HG02943 (cell line): ENCODE results near the gene CAMKK1.

Source experiments
- ATAC-seq: cut with Tn5 transposase; IDR thresholded peaks from one replicate; pipeline ENCODE4 v1.9.1; 2021; ENCODE audit warnings: mild to moderate bottlenecking, low read depth, moderate library complexity; ENCODE audit not compliant: unreplicated experiment

Gene CAMKK1

DNA sequence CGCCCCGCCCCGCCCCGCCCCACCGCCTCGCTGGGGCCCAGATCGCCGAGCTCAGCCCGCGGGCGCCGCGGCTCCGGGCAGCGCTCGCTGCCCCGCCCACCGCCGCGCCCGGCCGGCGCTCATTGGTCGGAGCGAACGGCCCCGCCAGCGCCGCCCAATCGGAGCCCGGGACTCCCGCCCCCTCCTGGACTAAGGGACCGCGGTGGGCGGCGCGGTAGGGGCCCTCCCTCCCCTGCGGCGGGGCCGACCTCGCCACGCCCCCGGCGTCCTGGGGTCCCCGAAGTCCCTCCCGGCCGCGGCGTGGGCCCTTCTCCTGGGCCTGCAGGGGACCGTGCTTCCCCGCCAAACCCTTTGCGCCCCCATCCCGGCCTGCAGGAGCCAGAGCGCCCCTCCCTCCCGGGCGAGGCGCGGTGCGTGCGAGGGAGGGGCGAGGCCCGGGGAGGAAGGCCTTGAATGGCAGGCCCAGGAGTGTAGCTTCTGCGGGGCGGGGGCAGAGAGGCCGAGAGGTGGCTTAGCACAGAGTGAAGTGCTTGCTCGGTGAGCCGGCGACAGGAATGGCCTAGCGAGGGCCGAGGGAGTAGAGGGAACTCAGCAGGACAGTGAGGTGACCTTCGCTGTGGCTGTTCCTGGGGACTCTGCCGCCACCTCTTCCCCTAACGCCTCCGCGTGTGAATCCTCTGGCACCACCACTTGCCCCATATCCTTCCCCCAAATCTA is at the start of gene CAMKK1:
TSS of gene CAMKK1 (minus strand) at position 51 of the 717 bp plus-strand sequence. CDS start 7,366 bp downstream, outside the sequence.
- peak; percentile 74 for ATAC-seq

DNA sequence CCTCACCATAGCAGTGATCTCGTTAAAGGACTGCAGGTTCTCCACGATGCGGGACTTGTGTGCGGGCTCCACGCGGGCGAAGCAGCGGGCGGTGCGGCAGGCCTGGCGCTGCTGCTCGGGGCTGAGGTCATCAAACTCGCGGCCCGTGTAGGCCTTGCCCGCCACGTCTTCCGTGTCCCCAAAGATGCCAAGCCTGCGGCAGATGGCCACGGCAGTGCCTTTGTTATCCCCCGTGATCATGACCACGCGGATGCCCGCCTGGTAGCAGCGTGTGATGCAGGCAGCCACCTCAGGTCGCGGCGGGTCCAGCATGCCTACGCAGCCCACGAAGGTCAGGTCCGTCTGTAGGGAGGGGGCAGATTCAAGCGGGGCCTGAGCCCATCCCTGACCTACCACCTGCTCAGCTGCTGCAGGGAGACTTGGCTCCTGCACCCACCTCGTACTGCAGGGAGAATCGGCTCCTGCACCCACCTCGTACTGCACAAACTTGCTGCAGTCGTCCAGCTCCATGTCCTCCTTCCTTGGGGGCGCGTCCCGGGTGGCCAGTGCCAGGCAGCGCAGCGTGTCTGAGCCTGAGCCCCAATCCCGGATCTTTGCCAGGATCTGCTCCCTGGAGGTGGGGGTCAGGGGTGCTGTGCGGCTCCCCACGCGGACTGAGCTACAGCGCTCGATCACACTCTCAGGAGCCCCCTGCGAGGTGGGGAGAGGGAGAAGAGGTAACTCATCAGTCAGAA is 48.3 kb upstream of the CAMKK1 start:
- ATAC-seq, result no peak

DNA sequence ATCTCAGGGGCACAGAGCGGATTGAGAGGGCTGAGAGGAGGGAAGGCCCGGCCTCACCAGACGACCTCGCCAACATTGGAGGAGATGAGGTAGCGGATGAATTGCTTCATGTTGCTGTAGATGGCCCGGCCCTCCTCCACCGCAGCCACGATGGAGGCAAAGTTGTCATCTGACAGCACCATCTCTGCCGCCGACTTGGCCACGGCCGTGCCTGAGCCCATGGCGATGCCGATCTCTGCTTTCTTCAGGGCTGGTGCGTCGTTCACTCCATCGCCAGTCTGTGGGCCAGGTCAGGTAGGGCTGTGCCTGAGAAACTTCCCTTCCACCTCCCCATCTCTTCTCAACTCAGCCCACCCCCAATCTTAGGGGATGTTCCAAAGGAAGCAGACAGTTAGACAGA is 44.5 kb upstream of the CAMKK1 start:
- ATAC-seq, result no peak

DNA sequence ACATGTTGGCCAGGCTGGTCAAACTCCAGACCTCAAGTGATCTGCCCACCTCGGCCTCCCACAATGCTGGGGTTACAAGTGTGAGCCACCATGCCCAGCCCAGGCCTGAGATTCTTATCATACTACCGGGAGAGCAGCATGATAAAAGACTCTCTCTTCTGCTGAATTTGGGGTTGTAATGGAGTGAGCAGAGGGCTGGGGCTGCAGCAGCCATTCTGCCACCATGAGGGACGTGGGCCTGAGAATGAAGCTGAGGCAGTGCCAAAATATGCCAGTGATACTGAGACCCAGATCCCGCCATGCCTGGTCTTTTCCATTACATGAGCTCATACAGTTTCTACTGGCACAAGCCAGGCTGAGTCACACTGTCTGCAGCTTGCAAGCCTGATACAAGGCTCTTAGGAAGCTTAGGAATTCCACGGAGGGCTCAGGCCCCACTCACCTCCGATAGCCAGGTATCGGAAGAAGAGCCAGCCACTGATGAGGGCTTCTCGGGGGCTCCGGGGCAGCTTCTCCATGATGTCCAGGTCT is 43.0 kb upstream of the CAMKK1 start:
- ATAC-seq, result no peak

DNA sequence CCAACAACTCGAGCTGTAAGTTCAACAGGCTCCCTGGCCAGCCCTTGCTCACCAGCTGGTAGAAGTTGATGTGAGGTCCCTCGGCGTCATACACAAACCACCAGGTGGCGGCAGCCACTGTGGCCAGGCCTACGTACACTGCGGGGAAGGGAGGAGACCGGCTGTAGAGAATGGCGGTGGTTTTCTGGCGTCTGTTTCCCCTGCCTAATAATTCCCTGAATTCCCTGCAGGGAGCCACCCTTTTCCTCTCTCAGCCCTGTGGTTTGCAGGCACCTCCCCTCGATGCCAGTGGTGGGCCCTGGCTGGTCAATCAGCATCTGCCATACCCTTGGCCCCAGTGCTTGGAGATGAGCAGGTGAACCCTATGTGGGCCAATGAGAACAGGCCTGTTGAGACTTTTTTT is 42.3 kb upstream of the CAMKK1 start:
- no peak for ATAC-seq

DNA sequence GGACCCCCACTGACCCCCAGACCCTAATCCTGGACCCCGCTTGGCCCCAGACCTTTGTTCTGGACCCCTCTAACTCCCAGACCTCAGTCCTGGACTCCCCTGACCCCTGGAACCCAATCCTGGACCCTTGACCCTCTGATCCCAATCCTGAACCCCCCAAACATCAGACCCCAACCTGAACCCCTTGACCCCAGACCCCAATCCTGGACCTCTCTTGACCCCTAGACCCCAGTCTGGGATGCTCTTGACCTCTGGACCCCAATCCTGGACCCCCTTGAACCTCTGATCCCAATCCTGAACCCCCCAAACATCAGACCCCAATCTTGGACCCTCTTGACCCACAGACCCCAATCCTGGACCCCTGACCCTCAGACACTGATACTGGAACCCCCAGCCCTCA is 36.9 kb upstream of the CAMKK1 start:
- ATAC-seq, result no peak

DNA sequence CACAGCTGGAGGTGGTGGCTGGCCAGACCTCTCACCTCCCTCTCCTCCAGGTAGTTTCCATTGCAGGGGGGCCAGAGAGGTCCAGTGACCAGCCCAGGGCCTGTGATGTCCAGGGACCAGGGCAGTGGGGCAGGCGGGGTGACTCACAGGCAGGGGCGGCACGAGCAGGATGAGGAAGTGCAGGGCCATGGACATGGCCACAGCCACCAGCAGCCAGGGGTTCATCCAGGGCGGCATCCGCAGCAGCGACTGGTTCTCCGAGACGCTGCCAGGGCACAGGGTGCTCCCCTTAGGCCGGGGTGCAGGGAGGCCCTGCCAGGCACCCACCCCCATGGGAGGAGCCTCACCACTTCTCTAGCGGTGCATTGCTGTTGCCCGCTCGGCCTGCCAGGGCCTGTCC is 36.3 kb upstream of the CAMKK1 start:
- ATAC-seq, result no peak

DNA sequence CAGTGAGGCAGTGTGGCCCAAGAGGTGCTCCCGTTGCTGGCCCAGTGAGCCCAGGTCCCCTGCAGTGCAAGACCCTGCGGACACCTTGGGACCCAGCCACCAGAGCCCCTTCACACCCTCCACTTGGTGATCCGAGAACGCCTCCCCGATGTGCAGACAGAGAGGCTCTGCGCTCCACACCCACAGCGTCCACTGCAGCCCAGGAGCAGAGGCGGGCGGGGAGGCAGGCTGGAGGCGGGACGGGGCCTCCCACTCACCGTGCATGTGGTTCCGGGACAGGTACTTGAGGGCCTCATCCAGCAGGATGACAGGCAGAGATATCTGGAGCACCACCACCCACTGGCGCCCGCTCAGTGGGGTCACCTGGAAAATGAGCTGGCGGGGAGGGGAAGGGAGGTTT is 35.6 kb upstream of the CAMKK1 start:
- no peak for ATAC-seq

DNA sequence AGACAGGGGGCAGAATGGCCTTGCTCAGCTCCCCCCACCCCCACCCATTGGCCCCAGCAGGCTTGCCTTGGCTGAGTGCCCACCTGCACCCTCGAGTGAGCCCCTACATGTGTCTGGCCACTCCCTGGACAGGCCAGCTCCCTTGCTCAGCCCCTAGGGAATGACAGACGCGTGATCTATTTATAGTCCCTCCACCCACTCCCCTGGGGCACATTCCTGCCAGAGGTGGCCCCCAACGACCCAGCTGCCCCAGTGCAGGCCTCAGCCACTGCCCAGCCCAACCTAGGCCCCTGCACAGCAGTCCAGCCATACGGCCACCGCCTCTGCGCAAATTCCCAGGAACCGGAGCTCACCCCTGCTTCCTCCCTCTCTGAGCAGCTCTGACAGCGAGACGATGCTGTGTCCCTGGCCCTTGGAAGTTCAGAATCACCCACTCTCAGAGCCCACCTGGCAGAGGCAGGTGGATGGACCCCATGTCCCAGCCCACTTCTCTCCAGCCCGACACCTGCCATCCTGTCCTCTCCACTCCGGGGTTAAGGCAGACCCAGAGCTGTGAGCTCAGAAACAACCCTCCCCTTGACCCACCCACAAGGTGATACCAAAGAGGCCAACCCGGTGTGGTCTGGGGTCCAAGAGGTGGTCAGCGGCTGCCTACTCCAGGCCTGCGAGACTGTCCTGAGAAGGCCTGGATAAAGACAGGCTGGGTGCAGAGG is 34.9 kb upstream of the CAMKK1 start:
- ATAC-seq, result no peak

DNA sequence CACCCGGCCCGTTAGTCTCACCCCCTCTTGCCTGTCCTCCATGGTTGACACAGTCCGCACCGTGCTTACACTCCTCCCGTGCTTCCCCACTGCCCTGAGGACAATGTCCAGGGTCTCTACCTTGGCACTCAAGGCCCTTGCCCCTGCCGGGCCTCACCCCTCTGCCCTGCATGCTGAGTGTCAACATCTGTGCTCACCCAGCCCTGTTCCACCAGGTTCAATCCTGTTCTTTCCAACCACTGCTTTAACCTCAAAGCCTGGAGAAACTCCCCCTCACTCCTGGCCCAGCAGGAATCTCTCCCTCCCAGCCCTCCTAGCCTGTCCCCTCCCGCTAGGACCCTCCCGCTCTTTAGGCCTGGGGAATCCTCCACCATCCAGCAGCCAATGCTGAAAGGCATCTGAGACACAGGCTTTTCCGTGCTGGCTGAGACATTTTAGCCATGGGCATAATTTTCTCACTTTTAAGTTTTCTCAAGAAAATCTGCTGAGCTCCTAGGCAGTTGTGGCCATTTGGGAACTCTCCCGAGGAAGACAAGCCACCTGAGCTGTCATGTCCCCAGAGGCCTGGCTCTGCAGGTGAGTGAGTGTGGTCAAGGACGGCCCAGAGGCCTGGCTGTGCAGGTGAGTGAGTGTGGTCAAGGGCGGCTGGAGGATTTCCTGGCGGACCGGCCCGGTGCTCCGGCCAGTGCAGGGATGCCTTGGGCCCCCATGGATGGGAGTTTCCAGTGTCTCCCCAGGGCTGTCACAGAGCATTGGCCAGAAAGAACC is 34.2 kb upstream of the CAMKK1 start:
- ATAC-seq, result no peak

DNA sequence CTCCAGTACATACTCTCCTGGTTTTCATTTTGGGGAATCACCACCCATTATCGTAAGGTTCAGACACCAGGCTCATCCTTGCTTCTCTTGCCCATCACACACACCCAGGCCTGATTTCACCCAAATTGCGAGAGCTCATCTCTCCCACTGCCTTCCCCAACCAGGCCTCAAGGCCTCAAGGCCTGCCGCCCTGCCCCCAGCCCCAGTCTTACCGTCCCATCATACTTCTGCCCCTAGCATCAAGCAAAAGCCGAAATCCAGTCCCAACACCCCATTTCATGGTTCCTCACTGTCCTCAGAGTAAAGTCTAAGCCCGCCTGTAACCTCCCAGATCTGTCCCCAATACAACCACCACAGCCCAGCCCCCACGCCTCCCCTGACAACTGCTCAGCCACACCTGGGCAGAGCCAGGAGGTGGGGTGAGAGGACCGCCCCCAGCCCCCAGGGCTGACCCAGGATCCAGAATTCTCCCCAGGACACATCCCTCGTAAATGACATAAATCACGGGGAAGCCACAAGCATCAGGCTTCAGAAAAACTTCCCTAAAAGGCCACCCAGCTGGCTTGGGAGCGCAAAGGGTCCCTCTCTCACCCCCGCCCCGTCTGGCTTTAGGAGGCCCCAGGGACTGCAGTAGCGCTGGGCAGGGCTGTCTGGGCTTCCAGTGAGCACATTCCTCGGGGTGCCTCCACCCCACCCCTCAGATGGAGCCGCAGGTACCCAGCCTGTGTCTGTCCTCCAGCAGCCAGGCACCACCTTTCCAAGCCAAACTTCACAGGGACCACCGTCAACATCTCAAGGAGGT is 33.0 kb upstream of the CAMKK1 start:
- no peak for ATAC-seq

DNA sequence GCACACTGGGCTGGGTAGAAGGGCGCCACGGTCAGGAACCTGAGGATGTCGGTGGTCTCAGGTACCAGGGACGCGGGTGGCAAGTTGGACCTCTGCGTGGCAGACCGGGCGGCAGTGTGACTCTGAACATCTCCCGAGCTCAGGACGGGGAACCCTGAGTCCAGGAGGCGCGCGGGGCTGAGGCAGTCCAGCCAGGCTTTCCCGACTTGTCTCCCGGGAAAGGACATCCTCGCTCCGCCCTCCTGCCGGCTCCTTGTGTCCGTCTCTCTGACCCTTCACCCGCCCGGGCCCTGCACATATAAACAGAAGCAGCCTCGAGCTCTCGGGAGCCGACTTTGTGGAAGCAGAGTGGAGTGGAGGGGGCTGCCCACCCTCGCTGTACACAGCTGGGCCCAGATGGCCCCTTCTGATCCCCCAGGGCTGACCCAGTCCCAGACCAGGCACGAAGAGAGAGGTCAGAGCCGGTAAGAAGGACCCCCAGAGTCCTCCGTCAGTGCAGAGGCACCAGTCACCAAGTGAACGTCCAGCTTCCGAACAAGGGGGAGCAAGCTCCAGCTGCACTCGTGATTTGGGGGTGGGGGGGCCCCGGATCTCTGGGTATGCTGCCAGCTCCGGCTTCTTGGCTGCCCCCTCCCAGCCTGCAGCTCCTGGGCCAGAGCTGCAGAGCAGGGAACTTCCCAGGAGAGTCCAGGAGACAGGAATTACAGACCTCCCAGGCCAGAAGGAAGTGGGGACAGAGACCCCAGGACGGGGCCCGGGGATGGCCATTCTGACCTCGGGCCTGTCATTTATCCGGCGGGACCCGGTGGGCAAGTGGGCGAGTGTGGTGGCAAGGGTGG is 31.9 kb upstream of the CAMKK1 start:
- ATAC-seq, result no peak

DNA sequence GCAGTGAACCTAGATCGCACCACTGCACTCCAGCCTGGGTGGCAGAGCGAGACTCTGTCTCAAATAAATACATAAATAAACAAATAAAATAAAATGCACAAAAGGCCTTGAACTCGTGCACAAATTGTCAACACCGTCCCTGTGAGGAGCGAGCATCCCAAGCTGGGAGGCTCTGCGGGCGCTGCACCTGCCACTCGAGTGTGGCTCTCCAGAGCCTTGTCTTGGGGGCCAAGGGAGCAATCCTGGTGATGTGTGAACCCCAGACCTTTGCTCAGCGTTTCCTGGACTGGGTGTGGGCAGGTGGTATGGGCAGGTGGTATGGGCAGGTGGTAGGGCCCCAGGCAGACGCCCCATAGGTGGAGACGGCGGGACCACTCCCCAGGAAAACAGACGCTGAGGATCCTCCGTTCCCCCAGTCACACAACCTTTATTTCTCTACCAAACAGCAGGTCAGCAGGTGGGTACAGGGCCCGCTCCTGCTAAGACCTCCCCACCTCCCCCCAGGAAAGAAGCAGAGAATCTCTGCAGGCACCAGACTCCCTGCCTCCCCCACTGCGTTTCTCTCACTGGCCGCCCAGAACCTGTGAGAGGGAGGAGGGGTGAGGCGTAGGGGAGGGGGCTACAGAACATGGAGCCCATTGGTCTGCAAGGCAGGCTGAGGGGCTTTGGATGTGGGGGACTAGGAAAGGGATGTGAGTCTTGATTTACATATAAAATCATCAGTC is 30.8 kb upstream of the CAMKK1 start:
- no peak for ATAC-seq

DNA sequence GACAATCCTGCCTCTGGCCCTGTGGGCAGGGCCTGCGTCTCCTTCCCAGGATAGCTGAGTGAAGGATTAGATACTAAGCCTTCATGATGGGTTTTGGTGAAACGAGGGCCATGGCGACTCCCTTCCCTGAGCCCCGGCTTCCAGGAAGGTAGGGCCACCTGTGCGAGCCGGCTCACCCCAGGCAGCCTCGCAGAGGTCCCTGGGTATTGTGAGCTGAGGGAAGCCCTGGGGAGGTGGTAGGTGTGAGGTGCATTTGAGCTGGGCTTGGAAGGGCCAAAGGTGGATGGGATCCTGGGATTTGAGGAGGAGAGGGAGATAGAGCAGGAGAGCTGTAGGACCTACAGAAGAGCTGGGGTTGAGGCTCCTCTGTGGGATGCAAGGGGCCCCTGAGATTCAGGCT is 29.9 kb upstream of the CAMKK1 start:
- ATAC-seq, result no peak

DNA sequence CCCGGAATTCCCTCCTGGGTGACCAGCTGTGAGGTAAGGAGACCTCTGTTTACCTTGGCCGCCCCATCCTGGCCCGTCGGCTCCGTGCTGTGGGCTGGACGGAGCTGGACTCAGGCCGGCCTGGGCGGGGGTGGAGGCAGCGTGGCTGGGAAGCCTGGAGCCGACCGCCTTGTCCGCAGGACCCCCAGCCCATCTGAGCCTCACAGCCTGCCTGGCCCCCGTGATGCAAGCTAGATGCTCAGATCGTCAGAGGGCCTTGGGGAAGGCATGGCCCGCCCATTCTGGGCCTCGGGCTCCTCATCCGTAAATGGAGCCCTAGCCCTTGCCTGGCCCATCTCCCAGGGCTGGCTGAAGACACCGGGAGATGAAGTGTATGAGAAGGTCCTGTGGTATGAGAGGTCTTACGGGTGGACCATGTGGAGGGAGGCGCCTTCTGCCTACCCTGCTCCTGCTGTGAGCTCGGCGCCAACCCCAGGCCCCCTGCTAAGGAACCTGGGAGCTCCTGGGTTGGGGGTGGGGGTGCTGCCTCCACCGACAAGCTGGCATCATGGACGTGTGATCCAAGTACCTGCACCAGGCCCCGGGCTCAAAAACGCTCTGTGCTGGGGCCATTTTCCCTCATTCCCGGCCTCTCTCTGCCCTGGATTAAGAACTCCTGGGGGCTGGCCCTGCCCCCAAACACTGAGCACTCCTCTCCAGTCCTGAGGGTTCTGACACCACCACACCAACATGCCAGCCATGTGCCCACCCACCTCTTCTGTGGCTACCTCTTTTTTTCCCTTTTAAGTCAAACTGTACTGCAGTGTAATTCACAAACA is 28.9 kb upstream of the CAMKK1 start:
- no peak for ATAC-seq

DNA sequence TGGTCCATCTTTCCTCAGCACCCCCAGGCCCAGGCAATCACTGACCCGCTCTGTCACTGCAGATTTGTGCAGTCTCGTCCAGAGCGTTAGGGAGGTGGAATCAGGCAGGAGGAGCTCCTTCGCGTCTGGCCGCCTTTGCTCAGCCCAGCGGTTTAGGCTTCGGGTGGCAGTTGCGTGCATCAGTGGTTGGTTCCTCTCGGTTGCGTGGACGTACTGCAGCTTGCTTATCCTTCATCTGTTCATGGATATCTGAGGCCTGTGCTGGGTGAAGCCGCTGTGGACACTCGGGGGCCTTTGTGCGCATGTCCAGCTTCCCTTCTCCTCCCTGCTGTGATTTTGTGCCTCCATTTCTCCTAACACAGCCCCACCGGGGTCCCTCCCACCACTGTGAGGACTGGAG is 28.2 kb upstream of the CAMKK1 start:
- ATAC-seq, result no peak

DNA sequence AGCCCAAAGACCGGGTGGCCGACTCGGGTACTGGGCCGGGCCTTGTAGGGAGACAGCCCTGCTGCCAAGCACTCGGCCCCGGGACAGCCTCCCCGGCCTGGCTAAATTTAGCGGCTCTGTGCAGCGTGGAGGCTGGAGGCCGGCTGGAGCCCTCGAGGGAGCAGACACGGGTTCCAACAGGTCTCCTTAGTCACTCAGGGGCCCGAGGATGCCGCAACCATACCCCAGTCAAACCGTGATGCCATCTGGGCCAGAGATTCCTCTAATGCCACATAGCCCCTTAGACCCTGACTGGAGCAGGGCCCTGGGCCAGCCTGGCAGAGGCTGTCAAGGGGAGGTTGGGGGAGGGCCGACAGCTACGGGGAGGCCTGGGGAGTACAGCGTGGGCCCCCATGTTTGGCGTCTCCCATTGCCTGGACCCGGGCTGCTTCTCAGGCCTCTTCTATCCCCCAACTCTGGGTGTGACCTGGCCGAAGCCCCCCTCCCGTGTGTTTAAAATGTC is 26.3 kb upstream of the CAMKK1 start:
- ATAC-seq, result no peak
